GM12872 (cell line): ENCODE data around the gene DNMT3A.
A peak's percentile ranks its signal among the peaks of the same experiment; 100 is the strongest.

Source experiments
- TF ChIP-seq, protein P1 (sequence below): IDR thresholded peaks from 3 replicates; pipeline ENCODE4 v1.5.1; 2011; ENCODE audit warnings: low read depth, mild to moderate bottlenecking, low read length, moderate library complexity; ENCODE audit not compliant: insufficient read depth

Gene DNMT3A

GRCh38 chr2:25355270-25355669 is 13.5 kb upstream of the DNMT3A start:
- TF ChIP-seq, protein P1, sequence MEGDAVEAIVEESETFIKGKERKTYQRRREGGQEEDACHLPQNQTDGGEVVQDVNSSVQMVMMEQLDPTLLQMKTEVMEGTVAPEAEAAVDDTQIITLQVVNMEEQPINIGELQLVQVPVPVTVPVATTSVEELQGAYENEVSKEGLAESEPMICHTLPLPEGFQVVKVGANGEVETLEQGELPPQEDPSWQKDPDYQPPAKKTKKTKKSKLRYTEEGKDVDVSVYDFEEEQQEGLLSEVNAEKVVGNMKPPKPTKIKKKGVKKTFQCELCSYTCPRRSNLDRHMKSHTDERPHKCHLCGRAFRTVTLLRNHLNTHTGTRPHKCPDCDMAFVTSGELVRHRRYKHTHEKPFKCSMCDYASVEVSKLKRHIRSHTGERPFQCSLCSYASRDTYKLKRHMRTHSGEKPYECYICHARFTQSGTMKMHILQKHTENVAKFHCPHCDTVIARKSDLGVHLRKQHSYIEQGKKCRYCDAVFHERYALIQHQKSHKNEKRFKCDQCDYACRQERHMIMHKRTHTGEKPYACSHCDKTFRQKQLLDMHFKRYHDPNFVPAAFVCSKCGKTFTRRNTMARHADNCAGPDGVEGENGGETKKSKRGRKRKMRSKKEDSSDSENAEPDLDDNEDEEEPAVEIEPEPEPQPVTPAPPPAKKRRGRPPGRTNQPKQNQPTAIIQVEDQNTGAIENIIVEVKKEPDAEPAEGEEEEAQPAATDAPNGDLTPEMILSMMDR = no peak

DNA sequence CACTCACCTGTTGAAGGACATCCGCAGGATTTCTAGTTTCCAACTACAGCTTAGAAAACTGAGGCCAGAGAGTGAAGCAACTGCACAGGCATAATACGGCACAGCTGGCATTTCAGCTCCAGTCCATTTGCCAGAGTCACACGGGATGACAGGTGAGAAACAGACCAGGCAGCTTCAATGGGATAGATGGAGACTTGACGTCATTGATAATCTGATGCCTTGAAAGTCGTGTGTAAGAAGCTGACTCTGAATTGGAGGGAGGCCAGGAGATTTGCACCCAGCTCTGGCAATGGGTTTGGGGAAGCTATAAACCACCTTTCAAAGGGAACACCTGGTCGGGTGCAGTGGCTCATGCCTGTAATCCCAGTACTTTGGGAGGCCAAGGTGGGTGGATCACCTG is 12.4 kb upstream of the DNMT3A start:
- TF ChIP-seq, protein P1 = no peak

DNA sequence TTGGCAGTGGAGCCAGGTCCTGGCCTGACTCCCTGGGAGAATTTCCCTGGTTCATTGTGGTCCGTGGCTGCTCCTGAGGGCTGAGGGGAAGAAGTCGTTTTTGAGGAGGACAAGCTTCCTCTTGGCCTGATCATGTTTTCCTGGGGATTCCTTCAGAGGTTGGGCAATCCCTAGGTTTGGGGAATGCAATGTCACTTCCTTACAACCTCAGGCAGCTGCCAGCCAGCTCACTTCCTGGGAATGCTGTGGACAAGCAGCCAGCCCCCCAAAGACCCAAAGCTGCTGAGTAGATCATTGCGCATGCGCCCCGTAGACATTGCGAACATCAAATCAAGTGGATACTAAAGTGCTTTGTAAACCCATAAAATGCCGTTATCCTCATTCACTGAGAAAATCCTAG is 7.7 kb upstream of the DNMT3A start:
- TF ChIP-seq, protein P1 = no peak

DNA sequence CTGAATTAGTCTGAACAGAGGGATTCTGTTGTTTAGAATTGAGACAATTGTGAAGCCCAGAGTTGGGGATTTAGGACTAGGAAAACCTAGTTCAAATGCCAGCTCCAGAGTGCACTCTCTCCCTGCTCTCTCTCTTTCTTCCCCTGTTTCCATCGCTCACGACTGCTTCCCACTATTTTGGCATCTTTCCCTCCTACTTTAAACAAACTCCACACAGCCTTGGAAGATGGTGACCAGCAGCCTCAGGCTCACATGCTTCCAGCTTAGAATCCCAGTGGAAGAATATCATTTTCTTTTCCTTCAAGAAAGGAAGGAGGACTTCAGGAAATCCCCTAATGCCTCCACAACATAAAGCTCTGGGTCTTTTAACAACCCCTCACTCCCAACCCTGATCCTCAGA is 6.1 kb upstream of the DNMT3A start:
- TF ChIP-seq, protein P1 = no peak

DNA sequence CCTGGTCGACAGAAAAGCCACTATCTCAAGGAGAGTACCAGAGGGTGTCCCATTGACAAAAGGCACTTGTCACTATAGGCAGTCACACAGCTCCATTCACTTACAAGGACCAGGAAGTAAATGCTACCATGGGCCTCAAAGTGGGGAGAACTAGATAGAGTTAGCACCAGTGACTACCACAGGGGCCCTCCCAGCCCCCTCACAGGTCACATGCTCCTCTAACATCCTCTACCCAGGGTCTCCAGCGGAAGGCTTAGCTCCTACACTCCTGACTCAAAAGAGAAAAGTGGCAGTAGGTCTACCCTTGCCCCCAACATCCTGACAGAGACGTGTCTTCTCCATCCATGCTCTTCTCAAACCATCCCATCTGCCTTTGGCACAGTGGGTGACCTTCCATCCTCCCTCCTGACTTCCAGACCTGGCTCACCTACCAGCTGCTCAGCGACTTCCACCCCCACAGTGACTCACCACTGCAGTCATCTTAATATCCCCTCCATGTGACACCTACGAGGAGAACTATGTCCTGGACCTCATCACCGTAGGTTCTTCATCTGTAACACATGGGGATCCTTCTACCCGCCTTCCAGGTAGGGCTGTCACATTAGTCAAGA is 5.6 kb upstream of the DNMT3A start:
- TF ChIP-seq, protein P1 = no peak

GRCh38 chr2:25343187-25343825 is 1.6 kb upstream of the DNMT3A start:
- TF ChIP-seq, protein P1 = no peak

DNA sequence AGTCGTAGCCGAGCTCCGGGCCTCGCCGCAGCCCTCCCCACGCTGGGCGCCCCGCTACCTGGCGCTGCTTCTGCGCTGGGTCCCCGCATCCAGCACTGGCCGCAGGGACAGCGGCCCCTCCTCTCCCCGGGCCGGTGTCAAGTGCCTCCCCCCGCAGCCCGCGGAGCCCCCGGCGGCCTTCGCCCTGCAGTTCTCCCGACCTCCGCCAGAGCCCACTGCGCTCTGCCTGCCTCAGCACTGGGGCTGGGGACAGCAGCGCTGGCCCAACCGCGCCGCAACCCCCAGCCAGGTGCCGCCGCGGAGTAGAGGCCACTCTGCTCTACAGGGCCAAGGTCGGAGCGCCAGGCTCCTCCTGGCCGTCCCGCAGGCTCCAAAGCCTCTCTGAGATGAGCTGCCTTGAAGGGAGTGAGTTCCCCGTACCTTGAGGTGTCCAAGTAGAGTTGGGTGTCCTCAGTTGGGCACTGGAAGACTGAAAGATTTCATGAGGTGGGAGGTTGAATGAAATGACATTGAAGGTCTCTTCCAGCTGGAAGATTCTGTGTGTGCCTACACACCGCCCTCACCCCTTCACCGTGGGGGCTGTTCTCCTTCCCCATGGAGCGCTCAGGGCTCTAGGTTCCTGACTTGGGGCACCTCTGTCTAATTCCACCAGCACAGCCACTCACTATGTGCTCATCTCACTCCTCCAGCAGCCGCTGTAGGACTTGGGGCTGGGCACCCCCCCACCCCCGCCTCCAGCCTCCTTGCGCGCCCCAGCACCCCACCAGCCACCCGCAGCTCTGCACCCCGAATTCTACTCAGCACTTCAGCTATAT is 854 bp upstream of the DNMT3A start:
- TF ChIP-seq, protein P1 = peak; percentile 95
